GM18502 (cell line): ENCODE measurements around the gene TCF4.

Experiments used
- ATAC-seq: cut with Tn5 transposase; IDR thresholded peaks from one replicate; pipeline ENCODE4 v1.9.1; 2021; ENCODE audit warnings: mild to moderate bottlenecking; ENCODE audit not compliant: unreplicated experiment, poor library complexity

Gene TCF4

GRCh38 chr18:55287149-55287806 is 300.7 kb downstream of the TCF4 start:
- no peak for ATAC-seq

GRCh38 chr18:55286257-55286825 is 301.7 kb downstream of the TCF4 start:
- ATAC-seq: no peak

GRCh38 chr18:55284614-55285013 is 303.4 kb downstream of the TCF4 start:
- no peak for ATAC-seq

GRCh38 chr18:55283309-55283708 is 304.7 kb downstream of the TCF4 start:
- peak; percentile 57 for ATAC-seq

GRCh38 chr18:55280503-55280902 is 307.5 kb downstream of the TCF4 start:
- no peak for ATAC-seq

- ATAC-seq: peak; percentile 52
Observed at GRCh38 chr18:55275039-55275901, 312.7 kb downstream of the TCF4 start.

- no peak for ATAC-seq
Observed at GRCh38 chr18:55272510-55273243, 315.3 kb downstream of the TCF4 start.

- no peak for ATAC-seq
Observed at GRCh38 chr18:55269622-55270021, 318.4 kb downstream of the TCF4 start.

GRCh38 chr18:55268628-55269275 is 319.2 kb downstream of the TCF4 start:
- ATAC-seq: peak; percentile 62

GRCh38 chr18:55268151-55268601 is 319.8 kb downstream of the TCF4 start:
- peak; percentile 79 for ATAC-seq

- no peak for ATAC-seq
Observed at GRCh38 chr18:55266981-55267380, 321.0 kb downstream of the TCF4 start.

GRCh38 chr18:55265984-55266383 is 322.0 kb downstream of the TCF4 start:
- ATAC-seq: peak; percentile 44

GRCh38 chr18:55265130-55265675 is 322.8 kb downstream of the TCF4 start:
- ATAC-seq: no peak

- ATAC-seq: no peak
Observed at GRCh38 chr18:55264108-55264507, 323.9 kb downstream of the TCF4 start.

GRCh38 chr18:55262021-55262560 is 325.9 kb downstream of the TCF4 start:
- ATAC-seq: no peak

GRCh38 chr18:55261253-55261652 is 326.7 kb downstream of the TCF4 start:
- ATAC-seq: no peak

GRCh38 chr18:55258088-55258487 is 329.9 kb downstream of the TCF4 start:
- ATAC-seq: no peak

- no peak for ATAC-seq
Observed at GRCh38 chr18:55256929-55257289, 331.1 kb downstream of the TCF4 start.

- ATAC-seq: no peak
Observed at GRCh38 chr18:55256226-55256928, 331.6 kb downstream of the TCF4 start.
